HepG2 (cell line): ENCODE results near the gene SUSD6. TPM values are rescaled to one million over a fixed set of nuclear protein-coding genes. Genes with fewer than 3 reads are reported as not detected.
A peak's percentile ranks its signal among the peaks of the same experiment; 100 is the strongest.

ENCODE experiments used
- CREB1 ChIP-seq, 2 experiments: fragments of 450-650 bp in 1 of 2; IDR thresholded peaks; 2 replicates each; pipeline ENCODE4 v1.6.1; 2016 to 2017; ENCODE audit warnings: control low read depth in 1 of 2, mild to moderate bottlenecking in 1 of 2, missing compliant biosample characterization in 1 of 2, missing genetic modification characterization in 1 of 2
- ELF3 ChIP-seq: IDR thresholded peaks from 2 replicates; pipeline ENCODE4 v1.6.1; 2016; ENCODE audit warnings: missing genetic modification reagents, missing compliant biosample characterization
- IKZF4 ChIP-seq: sonication (generic); formaldehyde crosslinking; IDR thresholded peaks from 2 replicates; pipeline ENCODE4 v1.5.1; 2020; ENCODE audit warnings: borderline replicate concordance, mild to moderate bottlenecking, low read depth, missing genetic modification reagents; ENCODE audit errors: not compliant biosample characterization
- KMT2B ChIP-seq: IDR thresholded peaks from 2 replicates; pipeline ENCODE4 v1.6.1; 2016; ENCODE audit warnings: missing genetic modification reagents, missing compliant biosample characterization
- POLR2A ChIP-seq, 2 experiments: IDR thresholded peaks; 2 replicates each; pipeline ENCODE4 v1.6.1; 2011; ENCODE audit warnings: low read depth in 2 of 2, low read length in 2 of 2, mild to moderate bottlenecking in 1 of 2, moderate library complexity in 1 of 2; ENCODE audit not compliant: insufficient read depth in 1 of 2
- PPARG ChIP-seq: conservative IDR thresholded peaks from 2 replicates; pipeline ENCODE4 v1.6.1; 2016; ENCODE audit warnings: missing biosample characterization, missing genetic modification reagents
- RFX1 ChIP-seq: fragments of 450-650 bp; IDR thresholded peaks from 2 replicates; pipeline ENCODE4 v1.6.1; 2017
- SP1 ChIP-seq, 2 experiments: fragments of 450-650 bp in 1 of 2; sonication (generic) in 1 of 2; formaldehyde crosslinking in 1 of 2; IDR thresholded peaks; 2 replicates each; pipeline versions ENCODE4 v1.4.0 to v1.6.1; 2016 to 2020; ENCODE audit warnings: missing genetic modification reagents in 1 of 2
- SSRP1 ChIP-seq: IDR thresholded peaks from 2 replicates; pipeline ENCODE4 v1.6.1; 2016; ENCODE audit warnings: control low read depth
- TCF7 ChIP-seq: sonication (generic); IDR thresholded peaks from 2 replicates; pipeline ENCODE4 v1.6.1; 2016; ENCODE audit warnings: antibody characterized with exemption, low read depth
- TOE1 ChIP-seq: sonication (generic); formaldehyde crosslinking; IDR thresholded peaks from 2 replicates; pipeline ENCODE4 v1.4.0; 2020; ENCODE audit warnings: mild to moderate bottlenecking, missing genetic modification reagents
- ZHX2 ChIP-seq, 2 experiments: sonication (generic) in 1 of 2; formaldehyde crosslinking in 1 of 2; IDR thresholded peaks; 2 replicates each; pipeline versions ENCODE4 v1.6.1 to v1.9.0; 2014 to 2022; ENCODE audit warnings: antibody characterized with exemption in 1 of 2, borderline replicate concordance in 1 of 2, inconsistent platforms in 1 of 2, low read depth in 1 of 2, missing genetic modification reagents in 1 of 2
- ZNF225 ChIP-seq: sonication (generic); formaldehyde crosslinking; IDR thresholded peaks from 2 replicates; pipeline ENCODE4 v1.4.0; 2020; ENCODE audit warnings: mild to moderate bottlenecking, missing genetic modification reagents
- ZNF24 ChIP-seq: fragments of 450-650 bp; IDR thresholded peaks from 2 replicates; pipeline ENCODE4 v1.6.1; 2017; ENCODE audit warnings: antibody characterized with exemption, mild to moderate bottlenecking
- ZNF256 ChIP-seq: sonication (generic); formaldehyde crosslinking; conservative IDR thresholded peaks from 2 replicates; pipeline ENCODE4 v1.4.0; 2020; ENCODE audit warnings: missing genetic modification reagents
- ZNF280D ChIP-seq: sonication (generic); formaldehyde crosslinking; IDR thresholded peaks from 2 replicates; pipeline ENCODE4 v1.5.1; 2020; ENCODE audit warnings: mild to moderate bottlenecking, missing genetic modification reagents
- ZNF451 ChIP-seq: sonication (generic); formaldehyde crosslinking; IDR thresholded peaks from 2 replicates; pipeline ENCODE4 v1.5.0; 2020; ENCODE audit warnings: mild to moderate bottlenecking, missing genetic modification reagents
- ZNF577 ChIP-seq: sonication (generic); formaldehyde crosslinking; IDR thresholded peaks from 2 replicates; pipeline ENCODE4 v1.4.0; 2020; ENCODE audit warnings: mild to moderate bottlenecking, low read depth, missing genetic modification reagents, borderline replicate concordance
- ZNF749 ChIP-seq: sonication (generic); formaldehyde crosslinking; IDR thresholded peaks from 2 replicates; pipeline ENCODE4 v1.8.0; 2022; ENCODE audit warnings: mild to moderate bottlenecking, missing genetic modification reagents, moderate library complexity, borderline replicate concordance
- ZNF792 ChIP-seq: IDR thresholded peaks from 2 replicates; pipeline ENCODE4 v1.6.1; 2016
- ZNF891 ChIP-seq: sonication (generic); formaldehyde crosslinking; IDR thresholded peaks from 2 replicates; pipeline ENCODE4 v1.5.0; 2020; ENCODE audit warnings: mild to moderate bottlenecking, missing genetic modification reagents
- polyA plus RNA-seq, 8 experiments: library from polyadenylated mRNA; depleted of rRNA in 3 of 8; stranded (reverse) in 7 of 8; unstranded in 1 of 8; fragments of >200 nt; fragmentation: Illumina TruSeq in 4 of 8; extraction: Trizol in 4 of 8; gene quantifications; 2 replicates each; pipeline versions ENCODE4 v1.2.1 to v1.2.3, GENCODE V29; 2011 to 2016; ENCODE audit warnings: low read depth in 4 of 8, missing spikeins in 1 of 8, mixed read lengths in 1 of 8; ENCODE audit not compliant: insufficient read depth in 1 of 8
- total RNA-seq, 5 experiments: library from RNA; depleted of rRNA; stranded (reverse); fragments of >200 nt; fragmentation: Illumina TruSeq; extraction: Trizol; gene quantifications; 2 replicates each; pipeline ENCODE4 v1.2.3, GENCODE V29; 2016; ENCODE audit warnings: low read depth in 1 of 5

Gene SUSD6
- total and polyA plus RNA-seq, 2 of the 13 experiments (the other 11 are each of a cell fraction or from before 2014, with no cell fraction given): 7.2 to 7.4 TPM

- no peak for TF ChIP-seq ZHX2 (IDR thresholded peaks at IDR 0.05; ENCODE audit: low read depth)
- no peak for TF ChIP-seq ZHX2 (CRISPR knock-in tag; IDR thresholded peaks at IDR 0.05; ENCODE audit: borderline replicate concordance)
- TF ChIP-seq RFX1: no peak
- no peak for TF ChIP-seq ZNF749 (CRISPR knock-in tag)
- no peak for TF ChIP-seq SP1 (IDR thresholded peaks at IDR 0.05)
- peak; percentile 33; the same call in 1 of the 2 replicates for TF ChIP-seq SP1 (CRISPR knock-in tag; IDR thresholded peaks at IDR 0.05)
- TF ChIP-seq ZNF891: no peak
- TF ChIP-seq TCF7: no peak
- 0 out of 2 replicates have a peak, but pooled peaks have one; percentile 9 for TF ChIP-seq ELF3 (CRISPR knock-in tag)
- TF ChIP-seq SSRP1: no peak
- no peak for TF ChIP-seq ZNF792
- TF ChIP-seq ZNF451 (CRISPR knock-in tag): no peak
- TF ChIP-seq POLR2A (IDR thresholded peaks at IDR 0.05; ENCODE audit: insufficient read depth in 1 of 2, low read depth in 2 of 2, low read length in 2 of 2): peak in 1 of 2 experiments; percentile 60; a peak in 1 of 4 replicates
- no peak for TF ChIP-seq ZNF577 (CRISPR knock-in tag)
- TF ChIP-seq TOE1: no peak
- no peak for TF ChIP-seq ZNF225 (CRISPR knock-in tag)
- TF ChIP-seq CREB1 (IDR thresholded peaks at IDR 0.05): no peak; the same call in 1 of the 2 replicates
- no peak for TF ChIP-seq CREB1 (CRISPR knock-in tag; IDR thresholded peaks at IDR 0.05)
- TF ChIP-seq PPARG (CRISPR knock-in tag): 0 out of 2 replicates have a peak, but pooled peaks have one; percentile 7
- no peak for TF ChIP-seq IKZF4
- no peak for TF ChIP-seq ZNF24
- peak; percentile 18; the same call in 1 of the 2 replicates for TF ChIP-seq KMT2B (CRISPR knock-in tag)
- TF ChIP-seq ZNF280D (CRISPR knock-in tag): no peak
- TF ChIP-seq ZNF256 (CRISPR knock-in tag): no peak
These were observed at the start of gene SUSD6 (continued) for GRCh38 chr14:69611172-69612013.
